K562 (cell line): ENCODE measurements around the gene FH. TPM values are rescaled to one million over a fixed set of nuclear protein-coding genes. Genes with fewer than 3 reads are reported as not detected.
A peak's percentile ranks its signal among the peaks of the same experiment; 100 is the strongest.

ENCODE experiments used
- ATAC-seq: fragments of 200-7000 bp; cut with Tn5 transposase; 3 replicates; pipeline ENCODE4 v1.9.1; 2020; ENCODE audit warnings: moderate library complexity
- BruUV-seq: library from RNA; stranded (reverse); fragments of 400-500 nt; replicated peaks from 2 replicates; lab custom pipeline; 2021; lab: Mats Ljungman, UMichigan
- CTCF ChIA-PET: fragments of 300-600 bp; formaldehyde crosslinking; extraction: SDS; loops from one replicate; lab custom pipeline; 2021; ENCODE audit warnings: low intra/inter-chr PET ratio; lab: Yijun Ruan, JAX
- POLR2A ChIA-PET: fragments of 300-600, 350-650 bp; sonication (Branson Sonifier 250); formaldehyde crosslinking; extraction: SDS; loops from one replicate; lab custom pipeline; 2021; ENCODE audit warnings: antibody characterized with exemption, inconsistent platforms; lab: Yijun Ruan, JAX
- DNase-seq, 4 experiments: peaks; one replicate each; pipeline versions ENCODE4 v3.0.0 to v3.0.0-alpha.2; 2011 to 2018; ENCODE audit warnings: low spot score in 3 of 4, mixed read lengths in 3 of 4; ENCODE audit errors: extremely low read depth in 1 of 4
- FAIRE-seq: peaks from 2 replicates; lab custom pipeline; 2011; peaks lifted over from hg19 to GRCh38; lab: Jason Lieb, UNC
- H2AFZ ChIP-seq: 2 replicates; pipeline ENCODE4 v1.6.0; 2011; ENCODE audit warnings: low read depth, low read length, control low read depth, inconsistent platforms
- H3K27ac ChIP-seq: fragments of 200-600 bp; 3 replicates; pipeline ENCODE4 v1.8.0; 2011; ENCODE audit warnings: low read depth, mild to moderate bottlenecking, control low read depth, inconsistent platforms, low read length, moderate library complexity, mixed read lengths; ENCODE audit errors: extremely low read depth
- H3K27me3 ChIP-seq, 2 experiments: fragments of 300-600 bp in 1 of 2; 2 replicates in 1 of 2; 3 replicates in 1 of 2; pipeline versions ENCODE4 v1.6.0 to v1.8.0; 2011; ENCODE audit warnings: inconsistent platforms in 2 of 2, low read length in 2 of 2, mild to moderate bottlenecking in 1 of 2, mixed read lengths in 1 of 2, moderate library complexity in 1 of 2; ENCODE audit not compliant: control insufficient read depth in 2 of 2, insufficient read depth in 2 of 2
- H3K36me3 ChIP-seq: fragments of 300-600 bp; 3 replicates; pipeline ENCODE4 v1.8.0; 2011; ENCODE audit warnings: mild to moderate bottlenecking, low read length, inconsistent platforms; ENCODE audit not compliant: control insufficient read depth, insufficient read depth
- H3K4me1 ChIP-seq, 2 experiments: fragments of 200-600 bp in 1 of 2; replicated peaks in 1 of 2; 2 replicates in 1 of 2; 3 replicates in 1 of 2; pipeline versions ENCODE4 v1.5.1 to v1.8.0; 2011; ENCODE audit warnings: inconsistent platforms in 2 of 2, low read length in 2 of 2, mild to moderate bottlenecking in 1 of 2, mixed read lengths in 1 of 2, moderate library complexity in 1 of 2; ENCODE audit not compliant: control insufficient read depth in 2 of 2, insufficient read depth in 2 of 2
- H3K4me2 ChIP-seq: 2 replicates; pipeline ENCODE4 v1.6.1; 2011; ENCODE audit warnings: low read length, control low read depth, inconsistent platforms, mixed read lengths; ENCODE audit not compliant: insufficient read depth
- H3K4me3 ChIP-seq: fragments of 200-600 bp; sonication (generic), shearing (Covaris generic); 2 replicates; pipeline ENCODE4 v1.5.1; 2016; ENCODE audit warnings: control low read depth, inconsistent platforms
- H3K79me2 ChIP-seq: fragments of 200-600 bp; 3 replicates; pipeline ENCODE4 v1.8.0; 2011; ENCODE audit warnings: low read length, inconsistent platforms; ENCODE audit not compliant: control insufficient read depth, insufficient read depth
- H3K9ac ChIP-seq, 2 experiments: 2 replicates each; pipeline versions ENCODE4 v1.6.0 to v1.6.1; 2011; ENCODE audit warnings: low read depth in 2 of 2, low read length in 2 of 2, control low read depth in 1 of 2, inconsistent platforms in 1 of 2, mild to moderate bottlenecking in 1 of 2, mixed read lengths in 1 of 2; ENCODE audit not compliant: insufficient read depth in 1 of 2
- H3K9me1 ChIP-seq: one replicate; pipeline ENCODE4 v1.6.0; 2011; ENCODE audit warnings: inconsistent platforms, mild to moderate bottlenecking, low read length, moderate library complexity; ENCODE audit not compliant: control insufficient read depth, insufficient read depth
- H3K9me3 ChIP-seq: replicated peaks from 2 replicates; pipeline ENCODE4 v1.5.1; 2011; ENCODE audit warnings: low read depth, low read length, inconsistent platforms; ENCODE audit not compliant: control insufficient read depth, insufficient read depth
- H4K20me1 ChIP-seq: replicated peaks from 2 replicates; pipeline ENCODE4 v1.6.1; 2011; ENCODE audit warnings: low read length, inconsistent platforms, mixed read lengths; ENCODE audit not compliant: control insufficient read depth, insufficient read depth
- C11orf30 ChIP-seq: fragments of 450-650 bp; IDR thresholded peaks from 2 replicates; pipeline ENCODE4 v1.6.1; 2016; ENCODE audit warnings: low read depth, mild to moderate bottlenecking
- EHMT2 ChIP-seq: fragments of 450-650 bp; IDR thresholded peaks from 2 replicates; pipeline ENCODE4 v1.6.1; 2018; ENCODE audit warnings: antibody characterized with exemption
- ETV6 ChIP-seq, 3 experiments: fragments of 150-350 bp in 1 of 3; sonication (generic) in 1 of 3; formaldehyde crosslinking in 1 of 3; IDR thresholded peaks; 2 replicates each; pipeline versions ENCODE4 v1.6.1 to v1.8.0; 2014 to 2022; ENCODE audit warnings: borderline replicate concordance in 2 of 3, low read depth in 2 of 3, antibody characterized with exemption in 1 of 3, low read length in 1 of 3, mild to moderate bottlenecking in 1 of 3, missing genetic modification reagents in 1 of 3
- MAFF ChIP-seq: IDR thresholded peaks from 2 replicates; pipeline ENCODE4 v1.6.1; 2012; ENCODE audit warnings: low read length, improper control_type of control experiment
- MAFG ChIP-seq: fragments of 450-650 bp; conservative IDR thresholded peaks from 2 replicates; pipeline ENCODE4 v1.6.1; 2016; ENCODE audit warnings: missing genetic modification characterization, missing compliant biosample characterization
- MAFK ChIP-seq: IDR thresholded peaks from 2 replicates; pipeline ENCODE4 v1.6.1; 2011; ENCODE audit warnings: low read length, improper control_type of control experiment
- MEF2D ChIP-seq: conservative IDR thresholded peaks from 2 replicates; pipeline ENCODE4 v1.6.1; 2016; ENCODE audit warnings: low read depth, missing genetic modification characterization, missing compliant biosample characterization
- MEIS2 ChIP-seq: fragments of 450-650 bp; IDR thresholded peaks from 2 replicates; pipeline ENCODE4 v1.6.1; 2014; ENCODE audit warnings: mild to moderate bottlenecking; ENCODE audit not compliant: partially characterized antibody
- RCOR1 ChIP-seq, 2 experiments: IDR thresholded peaks; 2 replicates each; pipeline ENCODE4 v1.6.1; 2012; ENCODE audit warnings: low read depth in 2 of 2, low read length in 2 of 2, borderline replicate concordance in 1 of 2, improper control_type of control experiment in 1 of 2
- SMARCE1 ChIP-seq: fragments of 450-650 bp; IDR thresholded peaks from 2 replicates; pipeline ENCODE4 v1.7.1; 2016; ENCODE audit warnings: mild to moderate bottlenecking
- TCF3 ChIP-seq: sonication (generic); formaldehyde crosslinking; IDR thresholded peaks from 2 replicates; pipeline ENCODE4 v1.4.0; 2020; ENCODE audit warnings: mild to moderate bottlenecking, missing genetic modification reagents
- TRIM24 ChIP-seq, 2 experiments: fragments of 450-650 bp; IDR thresholded peaks; 2 replicates each; pipeline ENCODE4 v1.6.1; 2016
- ZNF398 ChIP-seq: fragments of 250-450 bp; sonication (Bioruptor Pico); IDR thresholded peaks from 2 replicates; pipeline ENCODE4 v1.8.0; 2021; ENCODE audit warnings: moderate library complexity, mild to moderate bottlenecking, inconsistent platforms
- WGBS: fragments of 100-300 bp; shearing (Covaris generic); methylation state at CpG from one replicate; pipeline ENCODE4 v1.1.6; 2016; ENCODE audit warnings: low coverage, mixed read lengths; ENCODE audit not compliant: insufficient coverage; ENCODE audit errors: missing lambda C conversion rate; 5-methylcytosine and 5-hydroxymethylcytosine counted together
- in situ Hi-C: fragments of 300-500 bp; cut with MboI; formaldehyde crosslinking; loops from 4 replicates; pipeline ENCODE4 v1.15.0; 2018; ENCODE audit warnings: inconsistent platforms, mixed read lengths
- intact Hi-C: fragments of 100-400 bp; cut with micrococcal nuclease; formaldehyde crosslinking; loops from 2 replicates; pipeline ENCODE4 v1.14.2; 2022
- polyA plus RNA-seq, 8 experiments: library from polyadenylated mRNA; depleted of rRNA in 4 of 8; stranded (reverse) in 5 of 8; unstranded in 3 of 8; fragments of >200 nt; fragmentation: Nextera tagmentation in 2 of 8; fragmentation: Illumina TruSeq in 1 of 8; extraction: Ambion mirVana in 2 of 8; extraction: Trizol in 1 of 8; gene quantifications; 2 replicates each; pipeline versions ENCODE4 v1.2.1 to v1.2.3, GENCODE V29; 2011 to 2014; ENCODE audit warnings: inconsistent platforms in 1 of 8, missing spikeins in 1 of 8
- total RNA-seq, 7 experiments: library from RNA; depleted of rRNA in 6 of 7; stranded (reverse); fragments of >200 nt in 6 of 7; fragmentation: Illumina TruSeq in 2 of 7; extraction: Trizol in 2 of 7; gene quantifications; 2 replicates each; pipeline versions ENCODE4 v1.2.1 to v1.2.3, GENCODE V29; 2011 to 2021; ENCODE audit warnings: low replicate concordance in 1 of 7
- TF ChIP-seq, protein P1 (sequence below), 2 experiments: fragments of 450-650 bp in 1 of 2; sonication (generic) in 1 of 2; formaldehyde crosslinking in 1 of 2; IDR thresholded peaks in 1 of 2; conservative IDR thresholded peaks in 1 of 2; 2 replicates each; pipeline versions ENCODE4 v1.6.1 to v1.8.1; 2016 to 2023; ENCODE audit warnings: mild to moderate bottlenecking in 2 of 2, moderate library complexity in 2 of 2, inconsistent platforms in 1 of 2, missing genetic modification reagents in 1 of 2
- TF ChIP-seq, protein P2 (sequence below), 2 experiments: IDR thresholded peaks in 1 of 2; conservative IDR thresholded peaks in 1 of 2; 2 replicates each; pipeline ENCODE4 v1.6.1; 2016; ENCODE audit warnings: low read depth in 2 of 2, mild to moderate bottlenecking in 1 of 2, missing compliant biosample characterization in 1 of 2, missing genetic modification characterization in 1 of 2, moderate library complexity in 1 of 2

Gene FH
- total and polyA plus RNA-seq, 9 of the 15 experiments (the other 6 are each of a cell fraction or from before 2014, with no cell fraction given), result 117 to 240 (median 211) TPM

- no peak overlapping the region for H3K4me3 ChIP-seq
- H3K4me2 ChIP-seq, result peak overlapping the region; percentile 15; the same call in 1 of the 2 replicates
- BruUV-seq, result no TSS peak
- DNase-seq, result peak in 3 of 4 experiments; percentile 29 to 75 (median 66)
- FAIRE-seq, result peak; percentile 64
- intact Hi-C loops, result loop anchor here (5.0 kb wide), 1 partner anchor 170 kb away; no protein-coding TSS in a partner anchor
- peak overlapping the region; percentile 40; the same call in 2 of the 3 replicates for H3K27ac ChIP-seq
- no peaks in the 10 kb centered on the region for H3K36me3 ChIP-seq
- H3K4me1 ChIP-seq, result peaks cover 0 to 4% of the 10 kb centered on the region in 2 experiments; a peak in 2 of 5 replicates
- CTCF ChIA-PET, result interaction anchor here (0.6 to 0.7 kb wide), 2 partner anchors 26 to 49 kb away, joined by 3 read pairs; no protein-coding TSS in a partner anchor
- no peaks in the 10 kb centered on the region for H3K79me2 ChIP-seq
- no peaks in the 10 kb centered on the region for H4K20me1 ChIP-seq
- H3K9ac ChIP-seq, result peak overlapping the region in 1 of 2 experiments; percentile 30; a peak in 2 of 4 replicates
- no peaks in the 10 kb centered on the region for H3K9me3 ChIP-seq
- no peaks in the 10 kb centered on the region for H3K9me1 ChIP-seq
- ATAC-seq, result peak; percentile 81
- peak overlapping the region; percentile 49 for H2AFZ ChIP-seq
- 9% methylated on average over 3 of the region's 3 CpGs for WGBS
- POLR2A ChIA-PET, result interaction anchor here (0.8 to 1.7 kb wide), 2 partner anchors 9 to 327 kb away, joined by 3 read pairs; no protein-coding TSS in a partner anchor
- H3K27me3 ChIP-seq, result no peaks in the 10 kb centered on the region
- in situ Hi-C loops, result loop anchor here (10.0 kb wide), 1 partner anchor 308 kb away; no protein-coding TSS in a partner anchor
- TF ChIP-seq MAFG (tag) (peak; percentile 77), SMARCE1 (peak; percentile 67; the same call in 1 of the 2 replicates), MAFK (peak; percentile 76), TCF3 (CRISPR knock-in tag) (peak; percentile 81), C11orf30 (peak; percentile 81), RCOR1 (IDR thresholded peaks at IDR 0.05; ENCODE audit: borderline replicate concordance in 1 of 2, low read depth in 2 of 2, low read length in 2 of 2) (peak in 1 of 2 experiments; percentile 37; a peak in 1 of 4 replicates), ZNF398 (CRISPR knock-in tag) (no peak), TRIM24 (IDR thresholded peaks at IDR 0.05) (peak; percentile 23 to 63; a peak in 3 of 4 replicates), MEIS2 (peak; percentile 61), MEF2D (tag) (no peak), MAFF (peak; percentile 66), ETV6 (IDR thresholded peaks at IDR 0.05; ENCODE audit: borderline replicate concordance in 1 of 2, low read depth in 2 of 2, low read length in 1 of 2) (no peak), ETV6 (CRISPR knock-in tag; IDR thresholded peaks at IDR 0.05; ENCODE audit: borderline replicate concordance) (no peak), EHMT2 (peak; percentile 55; the same call in 1 of the 2 replicates)
- TF ChIP-seq, protein P1, sequence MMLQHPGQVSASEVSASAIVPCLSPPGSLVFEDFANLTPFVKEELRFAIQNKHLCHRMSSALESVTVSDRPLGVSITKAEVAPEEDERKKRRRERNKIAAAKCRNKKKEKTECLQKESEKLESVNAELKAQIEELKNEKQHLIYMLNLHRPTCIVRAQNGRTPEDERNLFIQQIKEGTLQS (IDR thresholded peaks at IDR 0.05), result 0 out of 2 replicates have a peak, but pooled peaks have one; percentile 25
- TF ChIP-seq, protein P1 (CRISPR knock-in tag; conservative IDR thresholded peaks at IDR 0.05), result no peak
- TF ChIP-seq, protein P2, sequence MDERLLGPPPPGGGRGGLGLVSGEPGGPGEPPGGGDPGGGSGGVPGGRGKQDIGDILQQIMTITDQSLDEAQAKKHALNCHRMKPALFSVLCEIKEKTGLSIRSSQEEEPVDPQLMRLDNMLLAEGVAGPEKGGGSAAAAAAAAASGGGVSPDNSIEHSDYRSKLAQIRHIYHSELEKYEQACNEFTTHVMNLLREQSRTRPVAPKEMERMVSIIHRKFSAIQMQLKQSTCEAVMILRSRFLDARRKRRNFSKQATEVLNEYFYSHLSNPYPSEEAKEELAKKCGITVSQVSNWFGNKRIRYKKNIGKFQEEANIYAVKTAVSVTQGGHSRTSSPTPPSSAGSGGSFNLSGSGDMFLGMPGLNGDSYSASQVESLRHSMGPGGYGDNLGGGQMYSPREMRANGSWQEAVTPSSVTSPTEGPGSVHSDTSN (CRISPR knock-in tag; IDR thresholded peaks at IDR 0.05; ENCODE audit: low read depth), result no peak
- TF ChIP-seq, protein P2 (tag; conservative IDR thresholded peaks at IDR 0.05; ENCODE audit: low read depth), result 0 out of 2 replicates have a peak, but pooled peaks have one; percentile 29
Measured at GRCh38 chr1:241527146-241527545, 7.6 kb upstream of the FH start.
